ENCODE data around the gene FBXL7. TPM values are rescaled to one million over a fixed set of nuclear protein-coding genes. Genes with fewer than 3 reads are reported as not detected.
A peak's percentile ranks its signal among the peaks of the same experiment; 100 is the strongest.

The FBXL7 gene
- total RNA-seq, 1 donor from 2014 or later = 4.4 TPM

GRCh38 chr5:15794052-15794985 is 294.3 kb downstream of the FBXL7 start:
- TF ChIP-seq CTCF (IDR thresholded peaks at IDR 0.05; ENCODE audit: insufficient read depth, low read length, poor library complexity, severe bottlenecking) = peak; percentile 12
- Histone ChIP-seq H3K27me3 (ENCODE audit: control insufficient read depth, insufficient read depth, low read length) (no peaks in the 10 kb centered on the region), H3K36me3 (ENCODE audit: control insufficient read depth, insufficient read depth, low read length) (no peaks in the 10 kb centered on the region), H3K4me3 (ENCODE audit: low read depth, low read length) (no peak overlapping the region)
- no peak for DNase-seq (ENCODE audit: low read depth)

- Histone ChIP-seq H3K36me3 (ENCODE audit: control insufficient read depth, insufficient read depth, low read length) (no peaks in the 10 kb centered on the region), H3K4me3 (ENCODE audit: low read depth, low read length) (no peak overlapping the region), H3K27me3 (ENCODE audit: control insufficient read depth, insufficient read depth, low read length) (no peaks in the 10 kb centered on the region)
- no peak for DNase-seq (ENCODE audit: low read depth)
- no peak for TF ChIP-seq CTCF (IDR thresholded peaks at IDR 0.05; ENCODE audit: insufficient read depth, low read length, poor library complexity, severe bottlenecking)
Measured at GRCh38 chr5:15796096-15796495, 296.1 kb downstream of the FBXL7 start.

- no peak for TF ChIP-seq CTCF (IDR thresholded peaks at IDR 0.05; ENCODE audit: insufficient read depth, low read length, poor library complexity, severe bottlenecking)
- H3K4me3 ChIP-seq (ENCODE audit: low read depth, low read length) = no peak overlapping the region
Measured at GRCh38 chr5:15796557-15796956, 296.6 kb downstream of the FBXL7 start.

GRCh38 chr5:15797116-15797515 is 297.1 kb downstream of the FBXL7 start:
- no peak for TF ChIP-seq CTCF (IDR thresholded peaks at IDR 0.05; ENCODE audit: insufficient read depth, low read length, poor library complexity, severe bottlenecking)

More at GRCh38 chr5:15796557-15796956, 296.6 kb downstream of the FBXL7 start:
- Histone ChIP-seq H3K36me3 (ENCODE audit: control insufficient read depth, insufficient read depth, low read length) (no peaks in the 10 kb centered on the region), H3K27me3 (ENCODE audit: control insufficient read depth, insufficient read depth, low read length) (no peaks in the 10 kb centered on the region)
- DNase-seq (ENCODE audit: low read depth) = no peak

GRCh38 chr5:15798006-15798405 is 298.0 kb downstream of the FBXL7 start:
- TF ChIP-seq CTCF (IDR thresholded peaks at IDR 0.05; ENCODE audit: insufficient read depth, low read length, poor library complexity, severe bottlenecking) = no peak
- Histone ChIP-seq H3K36me3 (ENCODE audit: control insufficient read depth, insufficient read depth, low read length) (no peaks in the 10 kb centered on the region), H3K27me3 (ENCODE audit: control insufficient read depth, insufficient read depth, low read length) (no peaks in the 10 kb centered on the region), H3K4me3 (ENCODE audit: low read depth, low read length) (no peak overlapping the region)
- no peak for DNase-seq (ENCODE audit: low read depth)

More at GRCh38 chr5:15797116-15797515, 297.1 kb downstream of the FBXL7 start:
- H3K36me3 ChIP-seq (ENCODE audit: control insufficient read depth, insufficient read depth, low read length) = no peaks in the 10 kb centered on the region
- H3K27me3 ChIP-seq (ENCODE audit: control insufficient read depth, insufficient read depth, low read length) = no peaks in the 10 kb centered on the region
- no peak overlapping the region for H3K4me3 ChIP-seq (ENCODE audit: low read depth, low read length)
- no peak for DNase-seq (ENCODE audit: low read depth)

Measured in kidney epithelial cell (primary cell).